Lower leg skin (tissue), 4 donors: Measurements from ENCODE around the gene B3GNT8. TPM values are rescaled to one million over a fixed set of nuclear protein-coding genes. Genes with fewer than 3 reads are reported as not detected.
"Not testable (repeated sequence)": the region's sequence is repeated elsewhere in the genome, so short reads cannot be mapped to it uniquely, and the experiment has no call there.

Experiments used
- DNase-seq, 2 donors: peaks; one replicate each; pipeline ENCODE4 v3.0.0-alpha.2; 2019; ENCODE audit warnings: low spot score in 2 of 2
- H3K4me3 ChIP-seq: fragments of 200-600 bp; sonication (generic); 2 replicates; pipeline ENCODE4 v1.5.1; 2017; ENCODE audit warnings: mild to moderate bottlenecking, low read depth; ENCODE audit not compliant: poor library complexity, severe bottlenecking
- CTCF ChIP-seq, 3 donors: fragments of 450-650 bp; IDR thresholded peaks; one replicate each; pipeline ENCODE4 v1.5.1; 2016; ENCODE audit warnings: antibody characterized with exemption in 3 of 3, mild to moderate bottlenecking in 3 of 3, moderate library complexity in 2 of 3
- POLR2A ChIP-seq, 2 donors: fragments of 450-650 bp; IDR thresholded peaks; one replicate each; pipeline ENCODE4 v1.6.1; 2016 to 2017; ENCODE audit warnings: antibody characterized with exemption in 2 of 2, mild to moderate bottlenecking in 1 of 2, moderate library complexity in 1 of 2
- WGBS, 2 donors: methylation state at CpG; one replicate each; pipeline ENCODE4 v1.1.5; 2018; 5-methylcytosine and 5-hydroxymethylcytosine counted together
- intact Hi-C: fragments of 100-400 bp; cut with DNase I; formaldehyde crosslinking; loops from one replicate; pipeline ENCODE4 v1.15.0; 2023; ENCODE audit warnings: low total_unique reads
- total RNA-seq, 4 donors: library from RNA; depleted of rRNA; stranded (reverse); fragments of >200 nt; gene quantifications; one replicate each; pipeline ENCODE4 v1.1.0, GENCODE V29; 2016

B3GNT8 gene
- total RNA-seq, 4 donors from 2014 or later: 9.2 to 33.3 (median 16.7) TPM

- intact Hi-C loops: no loop called here
- DNase-seq: no peak
- H3K4me3 ChIP-seq: no peak overlapping the region
- 64 to 76% methylated on average over 4 of the region's 4 CpGs for WGBS, 2 donors
- TF ChIP-seq CTCF (IDR thresholded peaks at IDR 0.05): no peak
- no peak for TF ChIP-seq POLR2A (IDR thresholded peaks at IDR 0.05)
These were observed 17.9 kb downstream of the B3GNT8 start for GRCh38 chr19:41409288-41409687.

- intact Hi-C loops, DNase-seq, H3K4me3 ChIP-seq: not testable (repeated sequence)
- WGBS, 2 donors: 95 to 98% methylated on average over 5 of the region's 5 CpGs
These were observed 18.3 kb downstream of the B3GNT8 start for GRCh38 chr19:41408846-41409245.

DNA sequence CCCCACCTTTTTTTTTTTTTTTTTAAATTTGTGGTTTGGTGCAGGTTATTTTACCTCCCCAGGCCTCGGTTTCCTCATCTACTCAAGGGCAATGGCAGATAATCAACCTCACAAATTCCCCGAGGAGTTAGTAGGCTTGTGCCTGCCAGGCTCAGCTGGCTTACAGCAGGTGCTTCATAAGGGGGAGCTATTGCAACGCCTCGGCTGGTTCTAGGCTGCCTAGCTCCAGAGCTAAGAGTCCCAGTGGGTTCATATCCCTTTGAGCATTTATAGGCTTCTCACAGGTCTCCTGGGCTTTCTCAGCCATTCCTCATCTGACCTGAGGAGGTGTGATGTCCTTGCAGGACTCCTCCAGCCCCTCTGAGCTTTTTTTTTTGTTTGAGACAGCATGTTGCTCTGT, 18.9 kb downstream of the B3GNT8 start:
- H3K4me3 ChIP-seq: no peak overlapping the region
- intact Hi-C loops: no loop called here
- TF ChIP-seq CTCF (IDR thresholded peaks at IDR 0.05) (no peak), POLR2A (IDR thresholded peaks at IDR 0.05) (no peak)
- 72 to 79% methylated on average over 4 of the region's 4 CpGs for WGBS, 2 donors
- DNase-seq: no peak

DNA sequence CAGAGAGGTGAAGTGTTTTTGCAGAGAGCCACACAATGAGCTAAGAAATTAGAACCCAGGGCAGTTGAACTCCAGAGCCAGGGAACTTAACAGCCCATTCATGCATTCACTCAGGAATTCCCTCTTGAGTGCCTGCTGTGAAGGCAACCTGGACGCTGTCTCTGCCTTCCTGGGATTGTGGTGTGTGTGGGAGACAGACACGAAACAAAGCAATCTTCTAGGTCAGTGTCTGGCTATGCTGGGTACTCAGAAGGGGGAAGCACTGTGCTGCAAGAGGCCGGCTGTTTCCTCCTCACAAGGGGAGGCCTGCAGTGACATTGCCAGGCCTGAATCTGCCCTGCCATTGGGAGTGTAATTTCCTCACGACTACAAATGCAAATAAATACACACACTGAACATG, 19.9 kb downstream of the B3GNT8 start:
- 60 to 86% methylated on average over 4 of the region's 4 CpGs for WGBS, 2 donors
- no peak for DNase-seq
- no peak overlapping the region for H3K4me3 ChIP-seq
- intact Hi-C loops: no loop called here
- TF ChIP-seq POLR2A (IDR thresholded peaks at IDR 0.05) (no peak), CTCF (IDR thresholded peaks at IDR 0.05) (no peak)

DNA sequence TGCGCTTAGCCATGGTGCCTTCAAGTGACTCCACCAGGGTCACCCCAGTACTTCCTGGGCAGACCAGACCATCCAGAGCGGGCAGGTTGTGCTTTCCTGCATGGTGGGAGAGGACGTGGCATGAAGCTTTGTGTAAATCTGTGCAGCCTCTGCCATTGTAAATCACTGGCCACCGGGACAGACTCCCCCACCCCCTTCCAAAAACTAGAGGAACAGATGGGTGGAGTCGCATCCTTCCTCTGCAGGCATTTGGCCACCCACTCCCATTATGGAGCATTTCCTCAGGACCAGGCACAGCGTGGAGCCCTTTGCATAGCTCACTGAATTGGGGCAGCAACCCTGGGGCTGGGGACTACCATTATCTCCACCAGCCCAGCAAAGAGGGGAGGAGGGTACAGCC, 21.4 kb downstream of the B3GNT8 start:
- no peak overlapping the region for H3K4me3 ChIP-seq
- no peak for DNase-seq
- 74 to 77% methylated on average over 5 to 6 of the region's 6 CpGs for WGBS, 2 donors
- TF ChIP-seq CTCF (IDR thresholded peaks at IDR 0.05) (no peak), POLR2A (IDR thresholded peaks at IDR 0.05) (no peak)
- intact Hi-C loops: no loop called here

DNA sequence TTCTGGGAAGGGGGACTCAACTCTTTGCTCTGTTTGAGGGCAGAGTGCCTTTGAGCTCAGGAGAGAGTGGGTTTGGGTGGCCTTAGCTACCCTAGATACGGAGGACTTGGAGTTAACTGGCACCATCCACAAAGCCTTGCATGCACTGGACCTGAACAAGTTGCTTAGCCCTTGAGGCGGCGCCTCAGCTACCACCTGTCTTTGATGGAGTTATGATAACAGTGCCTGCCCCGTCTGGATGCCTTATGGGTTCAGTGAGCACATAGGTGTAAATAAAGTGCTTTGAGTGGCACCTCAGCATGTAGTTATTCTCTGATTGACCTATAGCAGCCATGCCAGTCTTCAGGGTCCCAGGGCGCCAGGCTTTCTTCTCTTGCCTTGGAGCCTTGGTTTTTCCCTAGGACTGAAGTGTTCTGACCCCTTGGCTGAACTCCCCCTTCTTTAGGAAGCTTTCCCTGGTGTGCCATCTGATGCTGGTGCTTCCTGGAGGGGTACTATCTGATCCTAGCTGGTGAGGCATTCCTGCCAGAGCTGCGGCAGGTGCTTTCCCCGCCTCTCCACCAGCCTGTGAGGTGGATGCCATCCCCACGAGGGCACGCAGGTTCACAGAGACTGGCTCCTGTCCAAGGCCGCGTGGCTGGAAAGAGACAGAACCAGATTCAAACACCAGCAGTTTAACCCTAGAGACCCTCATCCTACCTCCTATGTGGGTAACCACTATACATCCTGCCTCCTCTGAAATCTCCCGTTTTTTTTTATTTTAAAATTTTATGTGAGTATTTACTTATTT, 23.8 kb downstream of the B3GNT8 start:
- intact Hi-C loops: no loop called here

More for the DNA sequence above, 23.8 kb downstream of the B3GNT8 start:
- 44 to 60% methylated on average over 12 of the region's 12 CpGs for WGBS, 2 donors
- no peak for DNase-seq
- no peak for TF ChIP-seq POLR2A (IDR thresholded peaks at IDR 0.05)
- no peak for TF ChIP-seq CTCF (IDR thresholded peaks at IDR 0.05)
- H3K4me3 ChIP-seq: no peak overlapping the region
